ENCODE measurements around the gene FLRT2.

The FLRT2 gene

DNA sequence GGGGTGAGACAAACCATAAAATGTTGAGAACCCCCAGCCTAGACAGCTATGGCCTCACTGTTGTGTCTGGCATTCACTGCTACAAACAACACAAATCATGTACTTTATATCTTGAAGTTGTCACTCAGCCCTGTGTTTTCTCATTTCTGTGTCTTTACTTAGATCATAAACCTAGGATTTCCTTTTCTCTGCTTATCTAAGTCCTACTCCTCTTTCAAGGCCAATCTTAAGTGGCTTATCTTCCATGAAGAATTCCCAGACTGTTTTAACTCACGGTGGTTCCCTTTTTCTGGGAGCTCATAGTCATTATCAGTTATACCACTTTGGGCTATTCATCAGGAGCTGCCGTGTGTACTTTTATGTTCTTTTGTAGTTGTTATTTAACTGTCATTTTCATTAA lies 42.1 kb downstream of the FLRT2 start:
- no peak overlapping the region for H3K9ac ChIP-seq (ENCODE audit: low read depth, low read length)
- no peak overlapping the region for H3K4me3 ChIP-seq (ENCODE audit: low read length)
- no peak overlapping the region for H3K27ac ChIP-seq (ENCODE audit: low read length)
- no peaks in the 10 kb centered on the region for H3K27me3 ChIP-seq (ENCODE audit: insufficient read depth, low read length)
- H3K36me3 ChIP-seq (ENCODE audit: insufficient read depth, low read depth, low read length), result no peaks in the 10 kb centered on the region
- H3K9me3 ChIP-seq (ENCODE audit: insufficient read depth, low read depth, low read length), result no peaks in the 10 kb centered on the region
- H3K4me1 ChIP-seq (ENCODE audit: insufficient read depth, low read length), result peaks cover 42% of the 10 kb centered on the region

DNA sequence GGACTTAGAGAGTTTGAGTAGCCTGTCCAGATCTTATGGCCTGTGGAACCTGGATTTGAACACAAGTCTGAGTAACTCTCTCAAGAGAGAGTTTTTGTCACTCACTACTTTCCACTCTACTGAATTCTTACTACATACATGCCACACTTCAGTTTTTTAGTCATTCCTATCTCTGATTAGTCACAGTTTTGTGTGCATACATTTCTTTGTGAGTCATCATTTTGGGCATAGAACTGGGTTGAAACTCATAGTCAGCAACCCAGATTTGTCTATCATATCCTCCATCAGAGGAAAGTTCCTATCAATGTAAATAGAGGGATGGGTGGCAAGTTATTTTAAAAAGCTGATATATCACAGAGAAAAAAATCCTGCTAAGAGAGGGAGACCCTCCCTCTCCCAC lies 42.9 kb downstream of the FLRT2 start:
- no peaks in the 10 kb centered on the region for H3K36me3 ChIP-seq (ENCODE audit: insufficient read depth, low read depth, low read length)
- no peak overlapping the region for H3K4me3 ChIP-seq (ENCODE audit: low read length)
- H3K27ac ChIP-seq (ENCODE audit: low read length), result no peak overlapping the region
- H3K9ac ChIP-seq (ENCODE audit: low read depth, low read length), result no peak overlapping the region
- no peaks in the 10 kb centered on the region for H3K9me3 ChIP-seq (ENCODE audit: insufficient read depth, low read depth, low read length)
- no peaks in the 10 kb centered on the region for H3K27me3 ChIP-seq (ENCODE audit: insufficient read depth, low read length)
- peaks cover 42% of the 10 kb centered on the region for H3K4me1 ChIP-seq (ENCODE audit: insufficient read depth, low read length)

DNA sequence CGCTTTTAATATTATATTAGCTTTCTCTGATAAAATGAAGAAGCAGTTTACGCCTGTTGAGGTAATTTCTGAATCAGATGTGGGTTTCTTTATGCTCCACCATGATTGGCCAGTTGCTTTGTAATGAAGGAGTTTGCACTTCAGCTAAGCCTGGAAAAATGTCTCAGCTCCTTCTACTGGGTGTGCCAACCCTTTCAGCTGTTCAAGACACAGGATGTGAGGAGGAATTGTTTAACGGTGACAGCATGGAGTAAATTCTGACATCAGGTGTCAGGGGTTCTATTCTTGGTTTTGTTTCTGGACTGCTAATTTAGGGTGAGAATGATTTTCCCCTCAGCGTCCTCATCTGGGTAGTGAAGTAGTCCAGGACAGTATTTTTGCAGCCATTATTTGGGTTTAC lies 43.5 kb downstream of the FLRT2 start:
- H3K4me3 ChIP-seq (ENCODE audit: low read length), result no peak overlapping the region
- H3K4me1 ChIP-seq (ENCODE audit: insufficient read depth, low read length), result peaks cover 39% of the 10 kb centered on the region
- no peaks in the 10 kb centered on the region for H3K36me3 ChIP-seq (ENCODE audit: insufficient read depth, low read depth, low read length)
- H3K9ac ChIP-seq (ENCODE audit: low read depth, low read length), result no peak overlapping the region
- no peak overlapping the region for H3K27ac ChIP-seq (ENCODE audit: low read length)
- no peaks in the 10 kb centered on the region for H3K9me3 ChIP-seq (ENCODE audit: insufficient read depth, low read depth, low read length)
- no peaks in the 10 kb centered on the region for H3K27me3 ChIP-seq (ENCODE audit: insufficient read depth, low read length)

DNA sequence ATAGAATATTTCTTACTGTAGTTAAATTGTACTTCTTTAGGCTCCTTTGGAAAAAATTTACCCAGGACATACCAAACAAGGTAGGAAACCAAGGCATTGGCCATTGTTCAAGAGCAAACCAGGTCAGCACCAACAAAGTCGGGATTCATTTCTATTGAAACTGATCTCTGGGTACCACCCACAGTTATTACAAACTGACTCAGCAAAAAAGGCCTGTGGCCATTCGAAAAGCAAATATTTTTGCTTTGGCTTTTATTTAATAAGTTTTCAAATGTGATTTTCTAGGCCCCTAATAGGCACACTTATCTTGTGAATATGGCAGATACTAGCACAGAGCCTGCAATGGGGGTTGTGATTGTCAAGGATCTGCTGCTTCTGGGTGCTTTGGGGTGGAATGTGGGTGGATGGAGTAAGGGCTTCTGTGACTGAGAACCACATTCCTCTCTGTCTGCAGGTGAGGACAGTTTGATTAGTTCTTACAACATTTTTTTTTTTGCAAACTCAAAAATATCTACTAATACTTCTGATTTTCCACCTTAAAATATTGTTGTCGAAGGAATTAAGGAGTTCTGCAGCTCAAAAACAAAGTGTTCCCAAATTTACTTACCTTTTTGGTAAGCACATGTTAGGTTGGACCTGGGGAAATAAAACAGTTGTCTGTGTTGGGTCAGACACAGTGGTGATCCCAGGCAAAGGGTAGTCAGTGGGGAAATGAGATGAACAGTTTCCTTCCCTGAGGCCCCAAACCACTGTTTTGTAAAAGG lies 45.1 kb downstream of the FLRT2 start:
- H3K9ac ChIP-seq (ENCODE audit: low read depth, low read length), result peak overlapping the region; percentile 34; the same call in 1 of the 2 replicates
- no peaks in the 10 kb centered on the region for H3K27me3 ChIP-seq (ENCODE audit: insufficient read depth, low read length)
- H3K9me3 ChIP-seq (ENCODE audit: insufficient read depth, low read depth, low read length), result no peaks in the 10 kb centered on the region
- peaks cover 32% of the 10 kb centered on the region for H3K4me1 ChIP-seq (ENCODE audit: insufficient read depth, low read length)
- peak overlapping the region; percentile 8; the same call in 1 of the 2 replicates for H3K4me3 ChIP-seq (ENCODE audit: low read length)
- peak overlapping the region; percentile 5 for H3K27ac ChIP-seq (ENCODE audit: low read length)
- no peaks in the 10 kb centered on the region for H3K36me3 ChIP-seq (ENCODE audit: insufficient read depth, low read depth, low read length)

DNA sequence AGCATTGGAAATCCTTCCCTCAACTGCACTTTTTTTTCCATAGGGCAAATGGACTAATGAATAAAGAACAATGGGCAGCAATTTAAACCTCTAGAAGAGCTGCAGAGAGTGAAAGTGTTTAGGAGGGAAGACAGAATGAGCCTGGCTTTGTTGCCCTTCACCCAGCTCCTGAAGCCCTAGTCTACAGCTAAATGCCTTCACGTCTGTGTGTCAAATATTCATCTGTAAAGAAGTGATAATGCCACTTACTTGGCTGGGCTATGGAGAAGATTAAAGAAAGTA lies 45.6 kb downstream of the FLRT2 start:
- H3K27ac ChIP-seq (ENCODE audit: low read length), result peak overlapping the region; percentile 5
- H3K9ac ChIP-seq (ENCODE audit: low read depth, low read length), result peak overlapping the region; percentile 34; the same call in 1 of the 2 replicates
- H3K4me3 ChIP-seq (ENCODE audit: low read length), result no peak overlapping the region
- no peaks in the 10 kb centered on the region for H3K27me3 ChIP-seq (ENCODE audit: insufficient read depth, low read length)
- H3K4me1 ChIP-seq (ENCODE audit: insufficient read depth, low read length), result peaks cover 34% of the 10 kb centered on the region
- H3K36me3 ChIP-seq (ENCODE audit: insufficient read depth, low read depth, low read length), result no peaks in the 10 kb centered on the region
- no peaks in the 10 kb centered on the region for H3K9me3 ChIP-seq (ENCODE audit: insufficient read depth, low read depth, low read length)

DNA sequence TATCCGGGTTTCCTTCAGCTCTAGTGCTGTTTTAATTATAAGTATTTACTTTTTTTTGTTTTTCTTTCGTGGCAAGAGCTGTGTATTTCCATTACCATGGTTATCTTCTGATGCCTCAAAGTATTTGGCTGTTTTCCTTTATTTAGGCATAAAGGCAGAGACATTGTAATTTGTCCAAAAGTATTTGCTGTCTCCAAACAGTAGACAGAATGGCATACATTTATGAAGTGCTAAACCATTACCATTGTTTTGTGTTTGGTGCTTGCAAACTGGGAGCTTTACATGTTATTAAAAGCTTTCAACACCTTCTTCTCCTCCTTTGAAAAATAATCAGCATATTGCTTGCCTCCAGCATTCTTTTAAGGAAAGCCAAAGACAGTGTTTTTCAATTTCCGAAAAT lies 46.3 kb downstream of the FLRT2 start:
- H3K9ac ChIP-seq (ENCODE audit: low read depth, low read length), result 0 out of 2 replicates have a peak overlapping the region, but pooled peaks have one; percentile 34
- no peaks in the 10 kb centered on the region for H3K36me3 ChIP-seq (ENCODE audit: insufficient read depth, low read depth, low read length)
- H3K4me3 ChIP-seq (ENCODE audit: low read length), result no peak overlapping the region
- peaks cover 34% of the 10 kb centered on the region for H3K4me1 ChIP-seq (ENCODE audit: insufficient read depth, low read length)
- no peak overlapping the region for H3K27ac ChIP-seq (ENCODE audit: low read length)
- H3K9me3 ChIP-seq (ENCODE audit: insufficient read depth, low read depth, low read length), result no peaks in the 10 kb centered on the region
- H3K27me3 ChIP-seq (ENCODE audit: insufficient read depth, low read length), result no peaks in the 10 kb centered on the region

DNA sequence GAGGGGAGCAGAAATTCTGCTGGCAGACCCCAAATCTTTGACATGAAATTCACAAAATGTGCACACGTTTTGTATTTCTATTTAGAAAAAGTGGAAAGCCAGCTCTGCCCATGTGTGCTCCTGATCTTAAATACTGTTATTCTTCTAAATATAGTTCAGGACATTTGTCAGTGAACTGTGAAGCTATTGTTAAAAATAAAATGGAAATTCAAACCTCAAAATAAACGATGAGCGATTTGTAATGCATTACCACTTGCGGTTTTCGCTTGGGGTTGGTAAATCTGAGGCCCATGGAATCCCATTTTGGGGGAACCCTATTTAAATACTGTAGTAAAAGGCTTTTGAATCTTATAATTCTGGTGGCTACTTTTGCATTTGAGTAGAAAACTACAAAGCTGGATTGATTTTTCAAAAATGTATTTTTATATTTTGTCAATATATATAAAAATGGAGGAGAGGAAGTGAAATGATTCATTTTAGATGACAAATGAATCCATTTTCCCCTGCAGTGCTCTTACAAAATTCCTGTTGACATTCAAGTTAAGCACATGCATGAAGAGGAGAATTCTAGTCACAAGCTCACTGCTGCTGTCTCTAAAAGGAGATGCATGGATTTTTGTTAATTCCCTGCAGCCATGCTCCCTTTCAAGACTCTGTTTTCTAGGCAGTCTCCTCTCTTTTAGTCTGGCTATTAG lies 47.1 kb downstream of the FLRT2 start:
- H3K27ac ChIP-seq (ENCODE audit: low read length), result no peak overlapping the region
- no peaks in the 10 kb centered on the region for H3K36me3 ChIP-seq (ENCODE audit: insufficient read depth, low read depth, low read length)
- peaks cover 34% of the 10 kb centered on the region for H3K4me1 ChIP-seq (ENCODE audit: insufficient read depth, low read length)
- no peak overlapping the region for H3K4me3 ChIP-seq (ENCODE audit: low read length)
- H3K9ac ChIP-seq (ENCODE audit: low read depth, low read length), result no peak overlapping the region
- no peaks in the 10 kb centered on the region for H3K27me3 ChIP-seq (ENCODE audit: insufficient read depth, low read length)
- no peaks in the 10 kb centered on the region for H3K9me3 ChIP-seq (ENCODE audit: insufficient read depth, low read depth, low read length)

DNA sequence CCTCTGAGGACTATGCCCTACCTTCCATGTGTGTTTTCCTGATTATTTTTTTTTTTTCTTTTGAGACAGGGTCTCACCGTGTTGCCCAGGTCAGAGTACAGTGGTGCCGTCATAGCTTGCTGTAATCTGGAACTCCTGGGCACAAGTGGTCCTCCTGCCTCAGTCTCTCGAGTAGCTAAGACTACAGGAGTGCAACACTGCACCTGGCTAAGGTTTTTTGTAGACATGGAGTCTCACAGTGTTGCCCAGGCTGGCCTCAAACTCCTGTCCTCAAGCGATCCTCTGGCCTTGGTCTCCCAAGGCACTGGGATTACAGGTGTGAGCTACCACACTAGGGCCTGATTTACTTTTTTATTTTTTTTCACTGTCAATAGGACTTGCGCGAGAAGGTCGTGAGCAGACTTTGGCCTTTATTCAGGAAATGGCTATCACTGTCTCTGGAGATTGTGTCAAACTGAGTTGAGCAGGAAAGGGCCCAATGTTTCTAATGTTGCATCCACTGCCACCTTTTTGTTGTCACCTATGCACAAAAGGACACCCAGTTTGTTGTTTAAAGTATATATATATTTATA lies 47.7 kb downstream of the FLRT2 start:
- Histone ChIP-seq H3K4me1 (ENCODE audit: insufficient read depth, low read length) (peaks cover 34% of the 10 kb centered on the region), H3K27ac (ENCODE audit: low read length) (no peak overlapping the region), H3K27me3 (ENCODE audit: insufficient read depth, low read length) (no peaks in the 10 kb centered on the region), H3K36me3 (ENCODE audit: insufficient read depth, low read depth, low read length) (no peaks in the 10 kb centered on the region), H3K9ac (ENCODE audit: low read depth, low read length) (no peak overlapping the region), H3K9me3 (ENCODE audit: insufficient read depth, low read depth, low read length) (no peaks in the 10 kb centered on the region), H3K4me3 (ENCODE audit: low read length) (no peak overlapping the region)

DNA sequence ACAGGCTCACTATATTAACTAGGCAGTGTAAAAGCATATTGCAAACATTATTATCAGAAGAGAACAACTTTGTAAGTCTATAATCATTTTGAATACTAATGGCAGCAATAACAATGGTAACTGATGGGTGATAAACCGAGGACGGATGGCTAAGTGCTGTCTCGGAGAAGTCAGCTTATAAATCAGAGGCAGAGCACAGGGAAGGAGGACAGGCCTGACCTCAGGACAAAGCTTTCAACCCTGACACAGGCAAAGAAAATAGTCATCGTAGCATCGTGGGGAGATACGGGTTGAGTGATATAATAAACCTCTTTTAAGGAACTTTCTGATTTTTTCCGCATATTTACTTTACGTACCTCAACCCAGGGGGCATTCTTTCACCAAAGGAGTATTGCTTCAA lies 48.4 kb downstream of the FLRT2 start:
- H3K27me3 ChIP-seq (ENCODE audit: insufficient read depth, low read length), result no peaks in the 10 kb centered on the region

DNA sequence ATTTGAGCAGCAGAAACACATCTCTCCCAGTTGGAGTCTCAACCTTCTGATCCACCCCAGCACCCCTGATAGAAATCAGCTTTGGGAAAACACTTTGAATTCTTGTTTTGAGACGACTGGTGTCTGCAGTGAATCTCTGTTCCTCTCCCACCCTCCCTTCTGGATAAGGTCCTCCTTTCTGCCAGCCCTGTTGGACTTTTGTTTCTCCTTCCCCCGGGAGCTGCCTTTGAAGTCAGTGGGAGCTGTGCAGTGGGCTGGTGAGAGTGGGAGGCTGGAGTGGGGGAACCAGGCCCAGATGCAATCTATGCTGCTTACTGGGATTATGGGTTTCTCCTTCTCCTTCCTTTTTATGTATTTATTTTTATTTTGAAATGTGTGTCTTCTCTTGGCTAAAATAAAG lies 49.0 kb downstream of the FLRT2 start:
- Histone ChIP-seq H3K27me3 (ENCODE audit: insufficient read depth, low read length) (no peaks in the 10 kb centered on the region), H3K9me3 (ENCODE audit: insufficient read depth, low read depth, low read length) (no peaks in the 10 kb centered on the region), H3K4me3 (ENCODE audit: low read length) (no peak overlapping the region), H3K36me3 (ENCODE audit: insufficient read depth, low read depth, low read length) (no peaks in the 10 kb centered on the region), H3K4me1 (ENCODE audit: insufficient read depth, low read length) (peaks cover 34% of the 10 kb centered on the region), H3K27ac (ENCODE audit: low read length) (no peak overlapping the region), H3K9ac (ENCODE audit: low read depth, low read length) (no peak overlapping the region)

More for the DNA sequence above, 48.4 kb downstream of the FLRT2 start:
- Histone ChIP-seq H3K4me1 (ENCODE audit: insufficient read depth, low read length) (peaks cover 34% of the 10 kb centered on the region), H3K36me3 (ENCODE audit: insufficient read depth, low read depth, low read length) (no peaks in the 10 kb centered on the region), H3K4me3 (ENCODE audit: low read length) (no peak overlapping the region), H3K27ac (ENCODE audit: low read length) (no peak overlapping the region), H3K9me3 (ENCODE audit: insufficient read depth, low read depth, low read length) (no peaks in the 10 kb centered on the region), H3K9ac (ENCODE audit: low read depth, low read length) (no peak overlapping the region)

DNA sequence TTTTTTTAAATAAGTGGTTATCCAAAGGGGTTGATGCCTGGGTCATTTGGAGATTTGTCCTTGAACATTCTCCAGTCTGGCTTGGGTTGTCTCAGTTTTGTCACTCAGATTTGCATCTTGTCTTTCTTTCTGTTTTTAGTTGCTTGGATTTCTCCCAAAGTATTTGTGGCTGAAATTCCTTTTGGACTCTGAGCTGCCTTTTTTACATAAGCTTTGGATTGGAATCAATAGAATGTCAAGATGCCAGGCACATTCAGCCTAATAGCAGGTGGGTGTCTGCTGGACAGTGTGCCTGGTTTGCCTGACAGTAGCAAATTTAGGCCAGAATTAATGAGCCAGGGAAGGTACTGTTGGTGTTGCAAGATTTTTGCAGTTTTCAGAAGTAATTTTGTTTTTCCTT lies 50.0 kb downstream of the FLRT2 start:
- H3K27ac ChIP-seq (ENCODE audit: low read length), result no peak overlapping the region
- no peaks in the 10 kb centered on the region for H3K9me3 ChIP-seq (ENCODE audit: insufficient read depth, low read depth, low read length)
- H3K4me1 ChIP-seq (ENCODE audit: insufficient read depth, low read length), result peaks cover 26% of the 10 kb centered on the region
- no peak overlapping the region for H3K4me3 ChIP-seq (ENCODE audit: low read length)
- H3K27me3 ChIP-seq (ENCODE audit: insufficient read depth, low read length), result no peaks in the 10 kb centered on the region
- H3K36me3 ChIP-seq (ENCODE audit: insufficient read depth, low read depth, low read length), result no peaks in the 10 kb centered on the region
- no peak overlapping the region for H3K9ac ChIP-seq (ENCODE audit: low read depth, low read length)

All from iPS-20b (cell line).